Lung (tissue), 12 donors: ENCODE results near the gene TBX20. TPM values are rescaled to one million over a fixed set of nuclear protein-coding genes. Genes with fewer than 3 reads are reported as not detected.
"Not testable (repeated sequence)": the region's sequence is repeated elsewhere in the genome, so short reads cannot be mapped to it uniquely, and the experiment has no call there.

Source experiments
- ATAC-seq: fragments of 200-7000 bp; cut with Tn5 transposase; one replicate; pipeline ENCODE4 v1.9.1; 2020; ENCODE audit warnings: moderate number of reproducible peaks; ENCODE audit not compliant: insufficient read depth, low FRiP score
- DNase-seq, 3 donors: peaks; one replicate each; pipeline ENCODE4 v3.0.0-alpha.2; 2013 to 2017
- H3K27ac ChIP-seq, 2 donors: one replicate each; pipeline ENCODE4 v1.5.1; 2013; ENCODE audit warnings: mild to moderate bottlenecking in 2 of 2, moderate library complexity in 2 of 2, control low read depth in 1 of 2, inconsistent platforms in 1 of 2, low read depth in 1 of 2, low read length in 1 of 2
- H3K27me3 ChIP-seq, 3 donors: one replicate each; pipeline ENCODE4 v1.5.1; 2013; ENCODE audit warnings: low read length in 2 of 3; ENCODE audit not compliant: control insufficient read depth in 3 of 3, insufficient read depth in 3 of 3
- H3K36me3 ChIP-seq, 4 donors: one replicate each; pipeline ENCODE4 v1.5.1; 2013; ENCODE audit warnings: low read length in 4 of 4, mild to moderate bottlenecking in 1 of 4, moderate library complexity in 1 of 4; ENCODE audit not compliant: control insufficient read depth in 4 of 4, insufficient read depth in 4 of 4
- H3K4me1 ChIP-seq, 5 donors: one replicate each; pipeline ENCODE4 v1.5.1; 2013; ENCODE audit warnings: low read length in 5 of 5, mild to moderate bottlenecking in 2 of 5, moderate library complexity in 1 of 5; ENCODE audit not compliant: control insufficient read depth in 5 of 5, insufficient read depth in 5 of 5
- H3K4me3 ChIP-seq: one replicate; pipeline ENCODE4 v1.5.1; 2013; ENCODE audit warnings: mild to moderate bottlenecking, control low read depth, moderate library complexity
- H3K9ac ChIP-seq, 2 donors: one replicate each; pipeline ENCODE4 v1.5.1; 2013; ENCODE audit warnings: low read length in 2 of 2, control low read depth in 1 of 2; ENCODE audit not compliant: insufficient read depth in 1 of 2
- H3K9me3 ChIP-seq, 4 donors: one replicate each; pipeline ENCODE4 v1.5.1; 2013; ENCODE audit warnings: low read length in 3 of 4, mild to moderate bottlenecking in 1 of 4, moderate library complexity in 1 of 4; ENCODE audit not compliant: control insufficient read depth in 4 of 4, insufficient read depth in 3 of 4
- WGBS, 2 donors: extraction: QIAGEN DNeasy Blood & Tissue Kit; methylation state at CpG; one replicate each; pipeline ENCODE4 v1.1.7; 2013; 5-methylcytosine and 5-hydroxymethylcytosine counted together
- polyA plus RNA-seq, 2 donors: library from polyadenylated mRNA; stranded (reverse); fragments of 200-250 nt; gene quantifications; one replicate each; pipeline ENCODE4 v1.2.1, GENCODE V29; 2013
- total RNA-seq, 2 donors: library from RNA; depleted of rRNA in 1 of 2; stranded (reverse); fragments of >200 nt in 1 of 2; gene quantifications; one replicate each; pipeline ENCODE4 v1.2.1, GENCODE V29; 2014 to 2021
- TF ChIP-seq, protein P1 (sequence below): IDR thresholded peaks from 2 replicates; pipeline ENCODE4 v1.5.1; 2012; ENCODE audit warnings: mild to moderate bottlenecking; ENCODE audit errors: control extremely low read depth, extremely low read depth
- donor health status: control.
- donor health status: control.
- donor health status: Bipolar disorder and iron deficiency.
- donor health status: healthy.
- donor health status: DM: yes; HTN: yes; CAD: no.

The TBX20 gene
- total and polyA plus RNA-seq, 4 donors: 0.11 to 0.80 TPM; not detected in 2

DNA sequence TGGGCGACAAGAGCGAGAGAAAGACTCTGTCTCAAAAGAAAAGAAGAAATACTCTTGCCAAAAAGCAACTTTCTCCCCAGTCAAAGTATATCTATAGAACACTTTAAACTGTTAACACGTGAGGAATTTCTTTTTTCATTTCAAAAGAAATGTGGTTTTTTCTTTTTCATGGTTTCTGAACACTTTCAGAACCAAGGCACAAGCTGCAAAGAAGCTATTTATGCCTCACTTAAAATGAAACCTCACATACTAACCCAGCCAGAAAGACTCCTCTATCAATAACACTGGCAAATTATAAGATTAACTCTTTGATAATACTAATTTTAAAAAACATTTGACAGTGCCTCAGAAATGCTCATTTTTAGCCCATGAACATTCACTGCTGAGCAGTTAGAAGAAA is 20.9 kb downstream of the TBX20 start:
- WGBS, 2 donors: 77 to 86% methylated on average over 3 of the region's 3 CpGs
- DNase-seq (no peak), ATAC-seq (no peak)
- no peak overlapping the region for H3K9ac ChIP-seq
- TF ChIP-seq, protein P1, sequence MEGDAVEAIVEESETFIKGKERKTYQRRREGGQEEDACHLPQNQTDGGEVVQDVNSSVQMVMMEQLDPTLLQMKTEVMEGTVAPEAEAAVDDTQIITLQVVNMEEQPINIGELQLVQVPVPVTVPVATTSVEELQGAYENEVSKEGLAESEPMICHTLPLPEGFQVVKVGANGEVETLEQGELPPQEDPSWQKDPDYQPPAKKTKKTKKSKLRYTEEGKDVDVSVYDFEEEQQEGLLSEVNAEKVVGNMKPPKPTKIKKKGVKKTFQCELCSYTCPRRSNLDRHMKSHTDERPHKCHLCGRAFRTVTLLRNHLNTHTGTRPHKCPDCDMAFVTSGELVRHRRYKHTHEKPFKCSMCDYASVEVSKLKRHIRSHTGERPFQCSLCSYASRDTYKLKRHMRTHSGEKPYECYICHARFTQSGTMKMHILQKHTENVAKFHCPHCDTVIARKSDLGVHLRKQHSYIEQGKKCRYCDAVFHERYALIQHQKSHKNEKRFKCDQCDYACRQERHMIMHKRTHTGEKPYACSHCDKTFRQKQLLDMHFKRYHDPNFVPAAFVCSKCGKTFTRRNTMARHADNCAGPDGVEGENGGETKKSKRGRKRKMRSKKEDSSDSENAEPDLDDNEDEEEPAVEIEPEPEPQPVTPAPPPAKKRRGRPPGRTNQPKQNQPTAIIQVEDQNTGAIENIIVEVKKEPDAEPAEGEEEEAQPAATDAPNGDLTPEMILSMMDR: no peak
- H3K4me3 ChIP-seq: no peak overlapping the region
- no peaks in the 10 kb centered on the region for H3K36me3 ChIP-seq
- H3K9me3 ChIP-seq: no peaks in the 10 kb centered on the region
- peaks cover 0 to 4% (median 0%) of the 10 kb centered on the region in 3 donors for H3K27me3 ChIP-seq
- H3K4me1 ChIP-seq: no peaks in the 10 kb centered on the region
- peak overlapping the region in 1 of 2 donors; percentile 9 for H3K27ac ChIP-seq

DNA sequence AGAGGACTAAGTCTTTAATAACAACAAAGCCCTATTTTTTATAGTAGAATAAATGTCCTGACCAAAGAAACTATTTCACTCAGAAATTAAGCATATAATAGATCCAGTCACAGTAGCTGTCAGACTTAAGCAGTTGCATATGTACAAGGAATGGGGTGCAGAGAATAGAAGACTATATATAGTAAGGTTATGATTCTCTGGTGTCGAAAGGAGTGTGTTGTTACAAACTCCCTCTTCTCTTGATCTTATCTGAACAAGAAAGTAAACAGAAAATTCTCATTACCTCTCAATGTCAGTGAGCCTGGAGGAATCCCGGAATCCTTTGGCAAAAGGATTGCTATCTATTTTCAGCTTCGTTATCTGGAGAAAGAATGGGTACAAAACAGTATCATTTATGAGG is 22.7 kb downstream of the TBX20 start:
- H3K36me3 ChIP-seq, H3K9me3 ChIP-seq, H3K4me1 ChIP-seq, ATAC-seq, H3K4me3 ChIP-seq, DNase-seq, H3K27me3 ChIP-seq, H3K9ac ChIP-seq: not testable (repeated sequence)
- peak overlapping the region in 1 of 2 donors; percentile 64 for H3K27ac ChIP-seq
- WGBS, 2 donors: 53 to 69% methylated on average over 3 of the region's 3 CpGs

DNA sequence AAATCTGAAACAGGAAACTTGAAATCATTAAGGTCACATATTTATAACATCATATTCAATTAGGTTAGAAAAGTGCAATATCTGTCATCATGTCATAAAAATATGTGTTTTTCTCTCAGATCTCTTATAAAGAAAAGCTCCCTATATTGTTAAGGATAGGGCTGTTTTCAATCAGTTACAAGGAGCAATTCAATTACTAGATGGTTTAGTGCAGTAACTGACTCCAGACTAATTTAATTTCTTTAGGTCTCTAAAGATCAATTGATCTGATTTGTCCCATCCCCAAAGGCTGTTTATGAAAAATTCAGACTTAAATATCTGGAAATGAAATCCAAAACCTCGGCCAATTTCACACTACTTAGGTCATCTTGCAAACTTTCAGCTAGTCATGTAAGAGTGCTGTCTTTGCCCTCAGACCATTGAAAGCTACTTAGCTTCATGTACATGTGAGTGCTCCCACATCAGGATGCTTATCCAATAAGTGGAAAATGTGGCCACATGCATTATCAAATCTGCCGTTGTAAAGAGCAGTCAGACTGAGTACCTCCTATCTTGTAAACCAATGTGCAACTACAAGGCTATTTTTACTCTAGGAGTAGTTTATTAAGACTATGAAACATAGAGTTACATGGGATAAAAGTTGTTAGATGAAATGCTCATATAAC is 24.7 kb downstream of the TBX20 start:
- H3K9me3 ChIP-seq, H3K4me1 ChIP-seq, H3K27me3 ChIP-seq, H3K36me3 ChIP-seq, H3K4me3 ChIP-seq, H3K9ac ChIP-seq, ATAC-seq, DNase-seq: not testable (repeated sequence)
- peak overlapping the region in 1 of 2 donors; percentile 33 for H3K27ac ChIP-seq
- WGBS, 2 donors: 87 to 94% methylated on average over 2 of the region's 2 CpGs

DNA sequence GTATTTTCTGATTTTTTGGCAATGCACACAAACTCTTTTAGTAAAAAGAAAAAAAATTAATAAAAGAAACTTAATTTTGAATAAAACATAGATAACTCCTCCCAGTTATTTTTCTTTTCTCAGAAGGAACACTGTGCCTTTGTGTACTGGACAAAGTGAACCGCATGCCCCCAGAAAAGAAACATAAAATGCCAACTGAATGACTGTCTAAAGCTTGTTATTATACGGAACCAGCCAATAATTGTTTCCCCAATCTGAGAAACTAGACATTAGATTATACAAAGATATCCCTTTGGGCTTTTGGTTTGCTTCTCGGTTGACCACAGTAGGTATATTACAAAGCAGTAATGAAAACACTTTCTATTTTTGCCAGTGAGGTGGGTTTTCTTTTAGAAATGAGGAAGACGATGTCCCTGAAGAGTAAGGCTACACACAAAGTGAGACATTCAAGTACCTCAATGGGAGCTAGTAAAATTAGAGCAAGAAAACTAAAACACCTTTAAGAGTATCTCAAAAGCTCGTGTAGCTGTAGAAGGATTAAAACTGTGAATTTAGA is 25.3 kb downstream of the TBX20 start:
- 82 to 90% methylated on average over 5 of the region's 5 CpGs for WGBS, 2 donors

DNA sequence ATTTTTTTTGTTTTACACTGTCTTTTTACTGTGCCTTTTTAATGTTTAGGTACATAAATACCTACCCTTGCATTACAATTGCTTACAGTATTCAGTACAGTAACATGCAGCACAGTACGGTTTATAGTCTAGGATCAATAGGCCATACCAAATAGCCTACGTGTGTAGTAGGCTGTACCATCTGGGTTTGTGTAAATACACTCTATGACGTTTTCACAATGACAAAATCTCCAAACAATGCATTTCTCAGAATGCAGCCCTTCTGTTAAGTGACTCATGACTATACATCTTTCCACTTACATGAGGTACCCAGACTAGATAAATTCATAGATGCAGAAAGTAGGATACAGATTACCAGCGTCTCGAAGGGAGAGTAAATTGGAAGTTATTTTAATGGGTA is 26.5 kb downstream of the TBX20 start:
- H3K4me1 ChIP-seq, H3K27ac ChIP-seq, ATAC-seq, H3K27me3 ChIP-seq, DNase-seq, H3K9me3 ChIP-seq, H3K36me3 ChIP-seq, H3K4me3 ChIP-seq, H3K9ac ChIP-seq: not testable (repeated sequence)
- WGBS, 2 donors: 76 to 84% methylated on average over 5 of the region's 5 CpGs

More for the DNA sequence above, 25.3 kb downstream of the TBX20 start:
- not testable (repeated sequence) for ATAC-seq, H3K36me3 ChIP-seq, H3K4me1 ChIP-seq, H3K9me3 ChIP-seq, H3K9ac ChIP-seq, H3K27me3 ChIP-seq, H3K4me3 ChIP-seq, DNase-seq
- H3K27ac ChIP-seq: peak overlapping the region in 1 of 2 donors; percentile 33

DNA sequence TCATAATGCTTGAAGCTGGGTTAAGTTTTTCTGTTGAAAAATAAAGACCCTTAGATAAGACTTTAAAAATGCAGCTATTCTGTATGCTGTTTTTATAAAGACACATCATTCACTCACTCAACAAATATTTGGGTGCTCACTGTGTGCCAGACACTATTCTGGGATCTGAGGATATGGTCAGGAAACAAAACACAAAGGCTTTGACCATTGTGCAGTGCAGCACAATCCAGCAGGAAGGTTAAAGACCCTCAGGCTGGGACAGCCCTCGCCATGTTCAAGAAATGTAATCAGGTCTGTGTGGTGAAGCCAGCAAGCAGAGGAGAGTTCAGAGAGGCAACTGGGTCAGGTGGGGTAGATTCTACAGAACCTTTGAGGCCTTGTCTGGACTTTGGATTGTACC is 31.5 kb downstream of the TBX20 start:
- WGBS, 2 donors: 74 to 81% methylated on average over 1 of the region's 1 CpG
- H3K4me3 ChIP-seq, H3K27ac ChIP-seq, H3K9ac ChIP-seq, DNase-seq, H3K9me3 ChIP-seq, ATAC-seq, H3K36me3 ChIP-seq, H3K27me3 ChIP-seq, H3K4me1 ChIP-seq: not testable (repeated sequence)

DNA sequence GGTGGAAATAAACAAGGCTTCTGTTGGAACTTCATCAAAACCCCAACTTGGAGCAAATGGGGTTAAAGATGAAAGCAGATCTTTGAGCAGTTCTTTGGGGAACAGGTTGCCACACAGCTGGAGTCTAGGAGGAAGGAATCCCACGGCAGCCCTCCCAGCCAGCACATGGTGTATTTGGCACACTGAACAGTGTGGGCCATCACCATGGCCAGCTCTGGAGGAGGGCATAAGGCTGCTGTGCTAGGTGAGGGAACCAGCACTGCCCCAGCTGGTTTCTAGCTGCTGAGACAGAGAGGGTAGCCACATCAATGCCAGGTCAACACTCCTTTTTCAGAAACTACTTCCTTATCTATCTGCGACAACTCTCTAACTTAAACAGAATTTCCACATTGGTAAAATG is 33.7 kb downstream of the TBX20 start:
- not testable (repeated sequence) for H3K9ac ChIP-seq, DNase-seq, H3K27ac ChIP-seq, H3K4me1 ChIP-seq, H3K9me3 ChIP-seq, H3K36me3 ChIP-seq, H3K27me3 ChIP-seq, H3K4me3 ChIP-seq, ATAC-seq
- WGBS, 2 donors: 63 to 71% methylated on average over 2 of the region's 2 CpGs
